Left lobe of liver (tissue), 2 donors: Measurements from ENCODE around the gene SLF1. TPM values are rescaled to one million over a fixed set of nuclear protein-coding genes. Genes with fewer than 3 reads are reported as not detected.
A peak's percentile ranks its signal among the peaks of the same experiment; 100 is the strongest.
"Not testable (repeated sequence)": the region's sequence is repeated elsewhere in the genome, so short reads cannot be mapped to it uniquely, and the experiment has no call there.

Source experiments
- ATAC-seq: fragments of 200-7000 bp; cut with Tn5 transposase; one replicate; pipeline ENCODE4 v1.9.1; 2020; ENCODE audit warnings: mild to moderate bottlenecking, moderate library complexity
- DNase-seq: peaks from one replicate; pipeline ENCODE4 v3.0.0-alpha.2; 2020; ENCODE audit warnings: low spot score
- total RNA-seq: library from RNA; stranded (reverse); gene quantifications from one replicate; pipeline ENCODE4 v1.2.1, GENCODE V29; 2021
- donor health status: DM: no; HTN: no; CAD: no; lungs with moderate emphysema.
- donor health status: DM: no; HTN: yes; CAD: no.

The SLF1 gene
- 2.3 TPM for total RNA-seq

DNA sequence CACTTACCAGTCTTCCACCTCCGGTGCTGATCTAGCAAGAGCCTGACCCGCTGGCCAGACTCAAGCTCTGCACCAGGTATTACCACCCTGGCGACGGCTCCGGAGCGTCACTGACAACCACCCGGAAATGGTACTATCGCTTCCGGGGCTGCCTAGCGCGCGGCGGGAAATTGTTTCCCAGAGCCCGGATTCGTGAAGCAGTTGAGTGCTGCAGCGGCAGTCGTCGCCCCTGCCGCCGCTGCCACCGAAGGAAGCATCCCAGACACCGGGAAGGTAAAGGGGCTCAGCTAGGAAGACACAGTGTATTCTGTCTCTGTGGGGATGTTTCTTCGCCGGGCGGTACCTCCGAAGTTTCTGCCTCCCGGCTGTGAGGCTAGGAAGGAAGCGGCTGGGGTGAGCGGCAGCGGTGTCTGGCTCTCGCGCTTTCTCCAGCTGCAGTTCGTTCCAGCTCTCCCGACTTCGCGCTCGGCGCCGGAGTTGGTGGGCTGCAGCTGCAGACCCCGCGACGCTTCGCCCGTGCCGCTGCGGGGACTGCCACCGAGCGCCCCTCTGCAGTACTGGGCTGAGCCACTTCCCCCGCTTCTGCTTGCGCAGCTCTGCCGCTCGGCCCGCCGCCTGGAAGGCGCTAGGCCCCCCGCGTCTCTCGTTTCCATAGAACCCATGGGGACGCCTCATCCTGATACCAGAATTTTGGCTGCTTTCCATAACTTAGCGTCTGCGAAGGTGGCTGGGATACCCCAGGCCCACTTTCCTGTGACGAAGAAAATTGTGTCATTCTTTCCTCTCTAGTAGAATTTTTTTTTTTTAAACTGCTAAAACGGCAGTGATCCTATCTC lies at the start of gene SLF1, which contains the start of gene KIAA0825:
SLF1 (plus strand) TSS at position 177 of the 836 bp plus-strand sequence. CDS start 10,142 bp downstream, outside the sequence.
KIAA0825 (minus strand) TSS at position 112 of the 836 bp plus-strand sequence. CDS start 81,478 bp downstream, outside the sequence.
- ATAC-seq (peak; percentile 95), DNase-seq (peak; percentile 92)

DNA sequence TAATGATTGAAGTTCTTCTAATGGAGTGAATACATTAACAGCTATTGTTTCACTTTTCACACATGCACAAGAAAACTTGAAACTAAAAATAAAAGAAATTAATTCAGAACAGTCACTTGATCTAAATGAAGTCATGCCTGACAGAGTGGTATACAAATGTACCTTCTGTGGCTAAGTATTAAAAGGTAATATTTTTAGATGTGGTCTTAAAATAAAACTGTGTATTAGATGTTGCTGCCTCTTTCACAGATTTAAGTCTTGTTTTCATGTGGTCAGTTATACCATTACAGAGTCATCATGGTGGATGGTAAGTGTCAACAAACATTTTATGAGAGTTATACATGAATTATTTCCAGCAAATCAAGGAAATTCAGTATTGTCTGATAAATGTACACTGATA lies 47.1 kb upstream of the SLF1 start:
- no peak for ATAC-seq
- DNase-seq = no peak

DNA sequence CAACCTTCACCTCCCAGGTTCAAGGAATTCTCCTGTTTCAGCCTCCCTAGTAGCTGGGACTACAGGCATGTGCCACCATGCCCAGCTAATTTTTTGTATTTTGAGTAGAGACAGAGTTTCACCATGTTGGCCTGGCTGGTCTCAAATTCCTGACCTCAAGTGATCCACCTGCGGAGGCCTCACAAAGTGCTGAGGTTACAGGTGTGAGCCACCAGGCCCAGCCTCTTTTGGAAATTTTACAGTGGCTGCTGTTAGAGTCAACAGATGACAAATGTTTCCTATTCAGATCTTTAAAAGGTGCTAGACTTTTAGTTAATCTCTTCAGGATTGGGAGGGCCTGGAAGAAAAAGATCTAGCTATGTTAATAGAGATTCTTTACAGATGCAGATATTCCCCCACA lies 45.1 kb upstream of the SLF1 start:
- not testable (repeated sequence) for DNase-seq, ATAC-seq

DNA sequence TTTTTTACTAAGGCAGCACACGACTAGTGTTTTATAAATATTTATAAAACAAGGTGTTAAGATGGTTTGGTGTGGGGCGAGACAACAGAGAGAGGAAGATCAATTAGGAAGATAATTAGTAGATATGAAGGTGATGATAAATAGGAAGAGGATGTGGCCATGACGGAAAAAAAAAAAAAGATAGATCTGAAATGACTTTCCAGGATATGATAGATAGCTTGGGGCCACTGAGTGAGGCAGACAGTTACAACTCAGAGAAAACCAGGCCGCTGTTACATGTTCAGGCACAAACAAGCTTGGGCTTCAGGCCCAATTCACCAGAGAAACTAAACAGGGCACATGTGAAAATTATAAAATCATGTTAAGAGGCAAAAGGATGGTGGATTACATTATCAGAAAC lies 43.3 kb upstream of the SLF1 start:
- no peak for DNase-seq
- ATAC-seq = no peak

DNA sequence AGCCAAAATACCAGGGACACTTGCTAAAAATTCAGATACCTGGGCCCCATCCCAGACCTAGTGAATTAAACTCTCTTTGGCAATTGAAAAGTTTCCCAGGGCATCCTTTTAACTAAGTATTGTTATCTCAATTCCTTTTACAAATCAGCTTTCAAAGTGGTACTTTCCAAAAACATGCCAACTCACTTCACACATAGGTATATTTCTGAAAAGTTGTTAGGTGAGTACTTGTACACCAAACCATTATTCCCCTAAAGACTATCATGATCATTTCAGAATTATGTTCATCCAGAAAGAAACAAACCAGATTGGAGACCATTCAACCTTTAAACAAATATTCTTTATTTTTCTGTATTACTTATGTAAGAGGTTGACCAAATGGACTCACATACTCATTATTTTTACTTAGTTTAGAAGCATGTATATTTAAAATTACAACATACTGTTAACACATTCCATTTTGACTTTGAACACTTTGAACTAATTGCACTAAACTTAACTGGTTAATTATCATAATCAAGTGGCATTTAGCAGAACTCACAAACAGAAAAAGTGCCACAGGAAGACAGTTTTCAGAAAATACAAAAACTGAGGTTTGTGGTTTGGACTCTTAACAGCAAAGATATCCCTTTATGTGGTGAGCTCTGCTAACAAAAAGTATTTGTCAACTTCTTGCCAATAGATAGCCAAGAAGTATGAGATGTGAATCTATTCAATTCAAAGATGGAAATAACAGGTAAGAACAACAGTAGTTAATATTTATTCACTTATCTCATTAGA lies 40.8 kb upstream of the SLF1 start:
- ATAC-seq (no peak), DNase-seq (no peak)

DNA sequence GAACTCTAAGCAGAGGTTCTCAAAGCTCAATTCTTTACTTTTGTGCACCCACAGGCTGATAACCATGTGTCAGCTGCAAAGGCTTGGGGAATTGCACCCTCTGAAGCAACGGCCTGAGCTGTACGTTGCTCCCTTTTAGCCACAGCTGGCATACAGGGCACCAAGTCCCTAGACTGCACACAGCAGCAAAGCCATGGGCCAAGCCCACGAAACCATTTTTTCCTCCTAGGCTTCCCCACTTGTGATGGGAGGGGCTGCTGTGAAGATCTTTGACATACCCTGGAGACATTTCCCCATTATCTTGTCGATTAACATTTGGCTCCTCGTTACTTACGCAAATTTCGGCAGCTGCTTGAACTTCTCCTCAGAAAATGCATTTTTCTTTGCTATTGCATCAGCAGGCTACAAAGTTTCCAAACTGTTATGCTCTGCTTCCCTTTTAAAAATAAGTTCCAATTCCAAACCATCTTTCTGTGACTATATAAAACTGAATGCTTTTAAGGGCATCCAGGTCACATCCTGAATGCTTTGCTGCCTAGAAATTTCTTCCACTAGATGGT lies 23.1 kb upstream of the SLF1 start:
- DNase-seq (no peak), ATAC-seq (no peak)

DNA sequence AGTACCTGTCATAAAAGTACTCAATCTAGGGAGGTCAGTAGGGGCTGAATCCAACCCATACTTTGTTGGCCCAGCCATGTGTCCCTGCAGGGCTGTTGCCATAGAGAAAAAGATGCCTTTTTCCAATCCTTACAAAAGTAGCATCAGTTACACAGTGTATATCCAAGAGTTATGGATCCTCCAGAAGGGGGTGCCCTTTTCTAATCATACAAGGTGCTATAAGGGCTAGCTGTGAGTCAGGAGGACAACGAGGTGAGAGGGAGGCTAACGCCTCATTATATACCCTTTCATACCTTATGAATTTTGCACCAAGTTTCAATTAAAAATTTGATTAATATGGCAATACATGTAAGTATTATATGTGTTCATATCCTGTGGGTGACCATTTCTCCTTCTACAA lies 4.9 kb upstream of the SLF1 start:
- ATAC-seq (peak; percentile 26), DNase-seq (no peak)

DNA sequence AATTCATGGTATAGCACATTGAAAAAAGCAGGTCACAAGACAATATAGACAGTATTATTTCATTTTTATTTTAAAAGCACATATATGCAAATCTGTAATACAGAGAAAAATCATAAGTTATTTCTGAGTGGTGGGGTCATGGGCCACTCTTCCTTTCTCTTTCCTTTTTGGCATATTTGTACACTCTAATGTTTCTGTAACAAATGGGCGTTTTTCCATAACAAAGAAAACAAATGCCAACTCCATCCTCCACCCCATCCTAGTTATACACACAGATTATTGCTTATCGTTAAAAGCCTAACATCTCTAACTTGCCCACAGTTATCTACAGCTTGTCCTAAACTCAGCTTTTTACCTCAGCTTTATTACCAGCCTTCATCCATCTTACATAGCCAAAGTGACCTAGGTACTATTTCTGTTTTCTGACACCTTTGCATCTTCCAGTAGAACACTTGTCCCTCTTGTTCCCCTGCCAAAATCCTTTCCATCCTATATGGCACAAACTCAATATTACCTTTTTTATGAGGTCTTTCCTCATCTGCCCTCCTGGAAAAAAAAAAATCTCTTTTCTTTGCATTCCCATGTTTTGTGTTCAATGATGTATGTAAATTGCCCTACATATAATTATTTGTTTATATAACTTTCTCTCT lies 4.2 kb upstream of the SLF1 start:
- no peak for ATAC-seq
- no peak for DNase-seq

DNA sequence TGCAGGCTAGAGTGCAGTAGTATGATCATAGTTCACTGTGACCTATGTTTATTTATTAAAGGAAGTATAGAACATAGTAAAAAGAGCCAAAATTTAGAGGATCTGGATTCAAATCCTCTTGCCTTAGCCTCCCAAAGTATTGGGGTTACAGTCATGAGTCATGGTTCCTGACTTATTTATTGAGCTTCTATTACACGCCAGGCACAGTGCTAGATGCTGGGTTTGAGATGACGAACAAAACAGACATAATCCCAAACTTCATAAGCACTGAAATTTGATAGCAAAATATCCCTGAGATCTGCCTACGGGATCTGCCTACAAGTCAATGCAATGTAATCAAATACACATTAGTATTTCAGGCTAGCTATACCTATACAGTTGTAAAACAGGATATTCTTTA lies 2.6 kb upstream of the SLF1 start:
- DNase-seq (no peak), ATAC-seq (no peak)

DNA sequence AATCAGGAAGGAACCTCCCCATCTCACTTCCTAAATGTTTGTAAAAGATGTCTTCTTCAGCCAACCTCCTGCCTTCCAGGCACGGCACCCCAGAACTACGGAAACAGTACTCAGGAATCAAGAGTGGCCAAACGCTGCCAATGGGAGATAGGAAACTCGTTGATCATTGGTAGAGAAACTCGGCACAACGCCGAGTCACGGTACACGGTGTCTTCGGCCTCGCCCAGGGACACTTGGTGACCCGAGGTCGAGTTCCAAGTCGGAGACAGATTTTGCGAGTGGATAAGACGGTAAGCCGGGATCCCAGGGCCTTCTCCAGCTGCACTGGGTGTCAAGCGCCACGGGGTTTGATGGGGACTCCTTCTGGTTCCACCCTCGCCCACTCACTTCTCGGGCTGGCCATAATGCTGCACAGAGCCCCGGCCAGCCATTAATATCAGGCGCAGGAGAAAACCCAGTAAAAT lies 408 bp upstream of the SLF1 start:
- peak; percentile 75 for DNase-seq
- ATAC-seq = peak; percentile 67

DNA sequence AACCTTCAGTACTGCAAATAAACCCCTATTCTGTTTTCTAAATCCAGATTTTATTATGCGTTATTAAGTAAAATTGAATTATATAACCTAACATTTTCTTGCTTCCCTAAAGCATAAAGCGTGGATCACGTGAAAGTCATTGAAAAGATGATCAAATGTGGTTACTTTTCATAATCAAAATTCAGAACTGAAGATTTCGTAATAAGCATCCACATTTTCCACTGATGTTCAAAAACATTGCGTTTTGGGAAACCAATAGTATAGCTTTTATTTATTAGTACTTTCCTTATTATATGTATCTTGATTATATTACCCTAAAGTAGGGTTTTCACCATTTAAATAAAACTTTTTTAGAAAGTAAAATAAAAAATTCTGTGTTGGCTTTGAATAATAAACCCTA lies 1.8 kb downstream of the SLF1 start:
- no peak for DNase-seq
- no peak for ATAC-seq

DNA sequence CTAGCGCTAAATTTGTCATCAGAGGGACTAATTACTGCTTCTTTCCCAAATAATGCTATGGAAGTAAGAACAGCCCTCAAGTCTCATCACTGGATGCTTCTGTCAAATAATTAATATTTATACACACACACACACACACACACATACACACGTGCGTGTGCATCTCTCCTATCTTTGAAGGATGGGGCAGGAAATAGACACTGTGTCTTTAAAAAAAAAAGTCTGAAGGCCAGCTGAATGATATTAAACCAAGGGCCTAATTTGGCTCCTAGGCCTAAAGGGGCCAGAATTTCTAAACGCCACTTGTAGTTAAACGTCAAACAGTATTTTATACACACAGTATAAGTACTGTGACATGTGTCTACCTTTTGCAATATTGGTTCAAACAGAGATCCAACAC lies 3.3 kb downstream of the SLF1 start:
- no peak for ATAC-seq
- no peak for DNase-seq

DNA sequence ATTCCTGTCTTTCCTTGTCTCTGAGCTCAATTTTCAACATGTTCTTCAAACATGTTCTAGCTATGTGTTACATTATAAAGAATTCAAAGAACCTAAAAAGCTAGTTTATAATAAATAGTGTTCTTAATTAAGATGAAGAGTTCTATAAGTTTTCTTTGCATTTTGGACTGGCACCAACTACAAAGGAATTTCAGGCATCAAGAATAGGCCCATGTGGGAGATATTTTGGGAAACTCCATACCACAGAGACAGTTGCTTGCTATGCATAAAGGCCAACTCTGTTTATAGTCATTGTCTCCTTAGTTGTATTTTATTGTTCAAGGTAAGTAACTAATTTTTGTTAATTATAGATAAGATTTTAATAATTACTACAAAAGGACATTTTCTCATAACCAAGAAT lies 4.5 kb downstream of the SLF1 start:
- ATAC-seq (no peak), DNase-seq (no peak)

DNA sequence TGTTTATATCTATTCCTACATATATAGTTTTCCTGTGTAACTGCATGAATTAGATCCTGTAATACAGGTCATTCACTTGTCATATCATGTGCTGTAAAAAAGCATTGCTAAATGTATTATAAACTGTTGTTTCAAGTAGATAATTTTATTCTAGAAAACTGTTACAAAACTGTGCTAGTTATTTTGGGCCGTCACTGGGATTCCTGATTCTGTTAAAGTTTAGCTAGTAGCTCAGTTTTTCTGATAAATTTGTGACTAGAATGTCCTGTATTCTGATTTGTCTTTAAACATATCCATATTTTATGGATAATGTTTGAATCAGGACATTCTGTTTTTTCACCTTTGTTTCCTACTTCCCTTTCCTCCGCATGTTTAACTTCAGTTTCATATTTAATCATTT lies 5.4 kb downstream of the SLF1 start:
- ATAC-seq (peak; percentile 76), DNase-seq (no peak)

DNA sequence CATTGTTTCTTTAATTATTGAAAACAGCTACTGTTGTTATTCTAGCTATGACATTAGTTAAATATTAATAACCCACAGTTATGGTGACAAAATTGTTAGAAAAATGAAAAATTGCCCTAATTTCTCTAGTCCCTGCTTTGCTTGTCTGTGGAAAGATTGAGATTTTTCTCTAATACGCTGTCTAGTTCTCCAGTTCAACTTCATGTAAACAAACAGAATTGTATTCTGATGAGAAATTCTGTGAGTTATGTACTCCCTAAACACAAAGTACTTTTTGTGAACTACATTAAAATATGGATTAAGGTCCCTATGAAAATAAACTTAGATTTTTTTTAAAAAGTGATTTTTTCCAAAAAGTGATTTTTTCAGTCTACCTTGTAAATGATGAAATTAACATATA lies 8.7 kb downstream of the SLF1 start:
- ATAC-seq = no peak

DNA sequence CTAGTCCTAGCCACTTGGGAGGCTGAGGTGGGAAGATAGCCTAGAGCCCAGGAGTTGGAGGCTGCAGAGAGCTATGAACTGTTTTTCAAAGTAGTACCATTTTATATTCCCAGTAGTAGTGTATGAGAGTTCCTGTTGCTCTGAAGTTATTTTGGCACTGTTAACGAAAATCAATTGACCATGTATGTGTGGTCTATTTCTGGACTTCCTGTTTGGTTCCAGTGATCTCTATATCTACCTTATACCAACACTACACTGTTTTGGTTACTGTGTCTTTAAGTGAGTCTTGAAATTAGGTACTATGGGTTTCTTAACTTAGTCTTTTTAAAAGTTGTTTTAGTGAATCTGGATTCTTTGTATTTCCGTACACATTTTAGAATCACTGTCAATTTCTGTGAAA lies 13.6 kb downstream of the SLF1 start:
- no peak for ATAC-seq
- no peak for DNase-seq

More for the DNA sequence above, 8.7 kb downstream of the SLF1 start:
- no peak for DNase-seq

DNA sequence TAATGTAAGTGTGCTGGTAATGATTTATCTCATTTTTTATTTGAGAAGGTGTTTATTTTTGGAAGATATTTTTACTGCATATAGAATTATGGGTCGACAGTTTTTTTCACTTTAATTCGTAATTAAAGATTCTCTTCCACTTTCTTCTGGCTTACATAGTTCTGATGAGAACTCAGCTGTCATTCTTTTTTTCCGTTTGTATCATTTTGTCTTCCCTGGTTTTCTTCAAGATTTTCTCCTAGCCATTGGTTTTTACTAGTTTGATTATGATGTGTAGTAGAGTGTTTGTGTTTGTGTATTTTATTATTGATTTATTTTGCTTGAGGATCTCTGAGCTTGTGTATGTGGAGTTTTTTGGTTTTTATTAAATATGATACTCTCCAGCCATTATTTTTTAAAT lies 21.7 kb downstream of the SLF1 start:
- no peak for DNase-seq
- ATAC-seq = no peak

DNA sequence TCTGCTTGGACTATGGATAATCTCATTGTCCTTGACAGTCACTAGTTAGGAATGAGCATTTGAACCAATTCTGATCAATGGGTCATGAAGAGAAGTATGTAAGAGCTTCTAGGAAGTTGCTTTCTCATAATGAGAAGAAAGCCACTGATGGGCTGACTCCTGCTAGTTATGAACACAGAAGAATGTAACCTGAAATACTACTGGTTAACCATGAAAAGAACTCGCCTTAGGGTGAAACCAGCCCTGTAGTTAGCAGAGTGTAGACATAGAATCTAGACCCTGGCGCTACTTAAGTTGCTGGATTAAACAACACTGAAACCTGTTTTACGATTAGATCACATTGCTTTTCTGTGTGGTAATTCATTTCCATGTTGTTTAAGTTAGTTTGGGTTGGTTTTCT lies 26.6 kb downstream of the SLF1 start:
- no peak for ATAC-seq
- DNase-seq = no peak

DNA sequence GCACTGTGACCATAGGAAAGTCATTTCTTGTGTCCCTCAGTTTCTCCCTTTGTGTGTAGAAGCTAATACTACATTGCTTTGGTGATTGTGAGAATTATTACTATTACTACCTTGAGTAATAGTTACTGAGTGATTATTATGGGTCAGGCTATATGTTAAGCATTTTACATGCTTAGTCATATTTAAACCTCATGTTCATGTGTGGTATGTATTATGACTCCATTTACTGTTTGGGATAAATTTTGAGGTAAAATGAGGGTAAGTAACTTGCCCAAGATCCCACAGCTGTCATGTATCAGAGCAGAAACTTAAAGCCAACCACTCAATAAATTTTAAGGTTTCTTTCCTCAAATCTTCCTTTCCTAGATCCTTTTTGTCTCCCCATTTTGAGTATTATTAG lies 28.3 kb downstream of the SLF1 start:
- DNase-seq = no peak

DNA sequence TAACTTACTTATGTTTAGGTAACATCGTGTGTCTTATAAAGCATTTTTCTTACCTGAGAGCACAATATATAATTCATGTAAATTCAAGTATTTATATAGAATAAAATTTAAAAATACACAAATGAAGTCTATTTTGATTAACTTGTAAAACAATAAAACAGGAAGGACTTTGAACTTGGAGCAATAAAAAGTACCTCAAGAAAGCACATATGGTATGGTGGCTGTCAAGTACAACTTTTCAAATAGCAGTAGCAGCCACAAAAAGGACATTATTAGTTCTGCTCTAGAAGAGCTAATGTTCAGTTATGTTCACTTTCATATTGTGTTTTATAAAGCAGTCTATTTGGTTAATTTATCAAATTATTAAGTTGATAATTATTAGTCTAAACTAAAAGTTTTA lies 31.4 kb downstream of the SLF1 start:
- ATAC-seq (no peak), DNase-seq (no peak)

More for the DNA sequence above, 28.3 kb downstream of the SLF1 start:
- no peak for ATAC-seq

DNA sequence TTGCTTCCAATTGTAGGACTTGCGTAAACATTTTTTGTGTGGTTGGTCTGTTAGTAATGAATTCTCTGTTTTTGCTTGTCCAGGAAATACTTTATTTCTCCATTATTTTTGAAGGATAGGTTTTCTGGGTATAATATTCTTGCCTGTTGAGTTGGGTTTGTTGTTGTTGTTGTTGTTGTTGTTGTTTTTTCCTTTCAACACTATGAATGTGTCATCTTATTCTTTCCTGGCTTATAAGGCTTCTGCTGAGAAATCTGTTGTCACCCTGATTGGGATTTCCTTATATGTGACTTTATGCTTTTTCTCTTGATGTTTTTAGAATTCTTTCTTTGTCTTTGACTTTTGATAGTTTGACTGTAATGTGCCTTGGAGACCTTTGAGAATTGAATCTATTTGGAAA lies 39.8 kb downstream of the SLF1 start:
- ATAC-seq = no peak
- DNase-seq = no peak
